K562 (cell line): ENCODE results near the gene USP12. TPM values are rescaled to one million over a fixed set of nuclear protein-coding genes. Genes with fewer than 3 reads are reported as not detected.

Source experiments
- ATAC-seq: fragments of 200-7000 bp; cut with Tn5 transposase; 3 replicates; pipeline ENCODE4 v1.9.1; 2020; ENCODE audit warnings: moderate library complexity
- BruUV-seq: library from RNA; stranded (reverse); fragments of 400-500 nt; replicated peaks from 2 replicates; lab custom pipeline; 2021; lab: Mats Ljungman, UMichigan
- CTCF ChIA-PET: fragments of 300-600 bp; formaldehyde crosslinking; extraction: SDS; loops from one replicate; lab custom pipeline; 2021; ENCODE audit warnings: low intra/inter-chr PET ratio; lab: Yijun Ruan, JAX
- POLR2A ChIA-PET: fragments of 300-600, 350-650 bp; sonication (Branson Sonifier 250); formaldehyde crosslinking; extraction: SDS; loops from one replicate; lab custom pipeline; 2021; ENCODE audit warnings: antibody characterized with exemption, inconsistent platforms; lab: Yijun Ruan, JAX
- DNase-seq, 4 experiments: peaks; one replicate each; pipeline versions ENCODE4 v3.0.0 to v3.0.0-alpha.2; 2011 to 2018; ENCODE audit warnings: low spot score in 3 of 4, mixed read lengths in 3 of 4; ENCODE audit errors: extremely low read depth in 1 of 4
- FAIRE-seq: peaks from 2 replicates; lab custom pipeline; 2011; peaks lifted over from hg19 to GRCh38; lab: Jason Lieb, UNC
- H2AFZ ChIP-seq: 2 replicates; pipeline ENCODE4 v1.6.0; 2011; ENCODE audit warnings: low read depth, low read length, control low read depth, inconsistent platforms
- H3K27ac ChIP-seq: fragments of 200-600 bp; 3 replicates; pipeline ENCODE4 v1.8.0; 2011; ENCODE audit warnings: low read depth, mild to moderate bottlenecking, control low read depth, inconsistent platforms, low read length, moderate library complexity, mixed read lengths; ENCODE audit errors: extremely low read depth
- H3K27me3 ChIP-seq, 2 experiments: fragments of 300-600 bp in 1 of 2; 2 replicates in 1 of 2; 3 replicates in 1 of 2; pipeline versions ENCODE4 v1.6.0 to v1.8.0; 2011; ENCODE audit warnings: inconsistent platforms in 2 of 2, low read length in 2 of 2, mild to moderate bottlenecking in 1 of 2, mixed read lengths in 1 of 2, moderate library complexity in 1 of 2; ENCODE audit not compliant: control insufficient read depth in 2 of 2, insufficient read depth in 2 of 2
- H3K36me3 ChIP-seq: fragments of 300-600 bp; 3 replicates; pipeline ENCODE4 v1.8.0; 2011; ENCODE audit warnings: mild to moderate bottlenecking, low read length, inconsistent platforms; ENCODE audit not compliant: control insufficient read depth, insufficient read depth
- H3K4me1 ChIP-seq, 2 experiments: fragments of 200-600 bp in 1 of 2; replicated peaks in 1 of 2; 2 replicates in 1 of 2; 3 replicates in 1 of 2; pipeline versions ENCODE4 v1.5.1 to v1.8.0; 2011; ENCODE audit warnings: inconsistent platforms in 2 of 2, low read length in 2 of 2, mild to moderate bottlenecking in 1 of 2, mixed read lengths in 1 of 2, moderate library complexity in 1 of 2; ENCODE audit not compliant: control insufficient read depth in 2 of 2, insufficient read depth in 2 of 2
- H3K4me2 ChIP-seq: 2 replicates; pipeline ENCODE4 v1.6.1; 2011; ENCODE audit warnings: low read length, control low read depth, inconsistent platforms, mixed read lengths; ENCODE audit not compliant: insufficient read depth
- H3K4me3 ChIP-seq: fragments of 200-600 bp; sonication (generic), shearing (Covaris generic); 2 replicates; pipeline ENCODE4 v1.5.1; 2016; ENCODE audit warnings: control low read depth, inconsistent platforms
- H3K79me2 ChIP-seq: fragments of 200-600 bp; 3 replicates; pipeline ENCODE4 v1.8.0; 2011; ENCODE audit warnings: low read length, inconsistent platforms; ENCODE audit not compliant: control insufficient read depth, insufficient read depth
- H3K9ac ChIP-seq, 2 experiments: 2 replicates each; pipeline versions ENCODE4 v1.6.0 to v1.6.1; 2011; ENCODE audit warnings: low read depth in 2 of 2, low read length in 2 of 2, control low read depth in 1 of 2, inconsistent platforms in 1 of 2, mild to moderate bottlenecking in 1 of 2, mixed read lengths in 1 of 2; ENCODE audit not compliant: insufficient read depth in 1 of 2
- H3K9me1 ChIP-seq: one replicate; pipeline ENCODE4 v1.6.0; 2011; ENCODE audit warnings: inconsistent platforms, mild to moderate bottlenecking, low read length, moderate library complexity; ENCODE audit not compliant: control insufficient read depth, insufficient read depth
- H3K9me3 ChIP-seq: replicated peaks from 2 replicates; pipeline ENCODE4 v1.5.1; 2011; ENCODE audit warnings: low read depth, low read length, inconsistent platforms; ENCODE audit not compliant: control insufficient read depth, insufficient read depth
- H4K20me1 ChIP-seq: replicated peaks from 2 replicates; pipeline ENCODE4 v1.6.1; 2011; ENCODE audit warnings: low read length, inconsistent platforms, mixed read lengths; ENCODE audit not compliant: control insufficient read depth, insufficient read depth
- FOXA3 ChIP-seq, 2 experiments: fragments of 450-650 bp in 1 of 2; sonication (generic) in 1 of 2; formaldehyde crosslinking; IDR thresholded peaks in 1 of 2; conservative IDR thresholded peaks in 1 of 2; 2 replicates each; pipeline versions ENCODE4 v1.4.0 to v1.8.0; 2020 to 2022; ENCODE audit warnings: mild to moderate bottlenecking in 2 of 2, missing genetic modification reagents in 1 of 2
- GTF2F1 ChIP-seq: IDR thresholded peaks from 2 replicates; pipeline ENCODE4 v1.6.1; 2011; ENCODE audit warnings: low read depth, low read length, improper control_type of control experiment
- KDM1A ChIP-seq, 2 experiments: fragments of 450-650 bp; IDR thresholded peaks; 2 replicates each; pipeline ENCODE4 v1.6.1; 2016; ENCODE audit warnings: mild to moderate bottlenecking in 2 of 2
- NFE2 ChIP-seq: IDR thresholded peaks from 2 replicates; pipeline ENCODE4 v1.6.1; 2014; ENCODE audit warnings: antibody characterized with exemption, low read depth
- NR3C1 ChIP-seq: sonication (generic); formaldehyde crosslinking; IDR thresholded peaks from 2 replicates; pipeline ENCODE4 v1.8.1; 2022; ENCODE audit warnings: missing genetic modification reagents
- PTBP1 ChIP-seq: fragments of 200-400 bp; formaldehyde crosslinking; IDR thresholded peaks from 2 replicates; pipeline ENCODE4 v1.6.1; 2017; ENCODE audit warnings: low read depth, low read length
- RHOXF2B ChIP-seq: fragments of 250-450 bp; sonication (Bioruptor Pico); conservative IDR thresholded peaks from 2 replicates; pipeline ENCODE4 v1.5.1; 2021
- SMAD3 ChIP-seq: fragments of 450-650 bp; formaldehyde crosslinking; conservative IDR thresholded peaks from 2 replicates; pipeline ENCODE4 v1.4.0; 2020; ENCODE audit warnings: mild to moderate bottlenecking
- ZC3H11A ChIP-seq: IDR thresholded peaks from 2 replicates; pipeline ENCODE4 v1.6.1; 2012; ENCODE audit warnings: low read depth, low read length, improper control_type of control experiment
- ZNF217 ChIP-seq: sonication (generic); formaldehyde crosslinking; IDR thresholded peaks from 2 replicates; pipeline ENCODE4 v1.8.0; 2022; ENCODE audit warnings: mild to moderate bottlenecking, missing genetic modification reagents
- ZNF778 ChIP-seq: fragments of 450-650 bp; formaldehyde crosslinking; IDR thresholded peaks from 2 replicates; pipeline ENCODE4 v1.4.0; 2020; ENCODE audit warnings: mild to moderate bottlenecking, moderate library complexity
- WGBS: fragments of 100-300 bp; shearing (Covaris generic); methylation state at CpG from one replicate; pipeline ENCODE4 v1.1.6; 2016; ENCODE audit warnings: low coverage, mixed read lengths; ENCODE audit not compliant: insufficient coverage; ENCODE audit errors: missing lambda C conversion rate; 5-methylcytosine and 5-hydroxymethylcytosine counted together
- in situ Hi-C: fragments of 300-500 bp; cut with MboI; formaldehyde crosslinking; loops from 4 replicates; pipeline ENCODE4 v1.15.0; 2018; ENCODE audit warnings: inconsistent platforms, mixed read lengths
- intact Hi-C: fragments of 100-400 bp; cut with micrococcal nuclease; formaldehyde crosslinking; loops from 2 replicates; pipeline ENCODE4 v1.14.2; 2022
- polyA plus RNA-seq, 8 experiments: library from polyadenylated mRNA; depleted of rRNA in 4 of 8; stranded (reverse) in 5 of 8; unstranded in 3 of 8; fragments of >200 nt; fragmentation: Nextera tagmentation in 2 of 8; fragmentation: Illumina TruSeq in 1 of 8; extraction: Ambion mirVana in 2 of 8; extraction: Trizol in 1 of 8; gene quantifications; 2 replicates each; pipeline versions ENCODE4 v1.2.1 to v1.2.3, GENCODE V29; 2011 to 2014; ENCODE audit warnings: inconsistent platforms in 1 of 8, missing spikeins in 1 of 8
- total RNA-seq, 7 experiments: library from RNA; depleted of rRNA in 6 of 7; stranded (reverse); fragments of >200 nt in 6 of 7; fragmentation: Illumina TruSeq in 2 of 7; extraction: Trizol in 2 of 7; gene quantifications; 2 replicates each; pipeline versions ENCODE4 v1.2.1 to v1.2.3, GENCODE V29; 2011 to 2021; ENCODE audit warnings: low replicate concordance in 1 of 7
- TF ChIP-seq, protein P1 (sequence below), 2 experiments: fragments of 250-450 bp in 1 of 2; fragments of 450-650 bp in 1 of 2; sonication (Bioruptor Pico) in 1 of 2; IDR thresholded peaks; 2 replicates each; pipeline versions ENCODE4 v1.6.1 to v1.8.0; 2016 to 2021; ENCODE audit warnings: mild to moderate bottlenecking in 2 of 2, moderate library complexity in 2 of 2, missing compliant biosample characterization in 1 of 2, missing genetic modification characterization in 1 of 2
- TF ChIP-seq, protein P2 (sequence below): fragments of 450-650 bp; IDR thresholded peaks from 2 replicates; pipeline ENCODE4 v1.7.0; 2016; ENCODE audit warnings: borderline replicate concordance

The USP12 gene
- total and polyA plus RNA-seq, 9 of the 15 experiments (the other 6 are each of a cell fraction or from before 2014, with no cell fraction given): 1.8 to 20.5 (median 13.3) TPM

DNA sequence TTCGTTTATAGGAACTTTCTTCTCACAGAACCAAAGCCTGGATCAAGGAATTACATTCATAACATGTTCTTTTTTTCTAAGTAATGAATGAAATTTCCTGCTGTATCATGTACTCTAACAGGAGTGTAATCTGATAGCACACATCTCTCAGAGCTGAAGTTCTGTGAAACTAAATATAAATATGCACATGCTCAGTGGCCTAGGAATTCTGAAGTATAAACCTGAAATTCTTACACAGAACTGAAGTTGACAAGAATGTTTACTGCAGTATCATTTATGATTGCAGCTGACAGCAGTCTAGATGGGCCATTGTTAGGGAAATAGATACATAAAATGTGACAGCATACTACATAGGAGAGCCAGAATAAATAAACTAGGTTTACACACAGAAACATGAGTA, 54.5 kb downstream of the USP12 start:
- WGBS: 0% methylated on average over 1 of the region's 1 CpG
- Histone ChIP-seq H3K36me3 (peaks cover 17% of the 10 kb centered on the region; the same call in 2 of the 3 replicates), H3K9me3 (peaks cover 3% of the 10 kb centered on the region; the same call in 1 of the 2 replicates), H3K27ac (no peak overlapping the region), H3K9me1 (no peaks in the 10 kb centered on the region), H3K27me3 (no peaks in the 10 kb centered on the region; a peak in 1 of 5 replicates), H3K4me3 (no peak overlapping the region), H3K9ac (no peak overlapping the region), H2AFZ (no peak overlapping the region), H3K79me2 (peaks cover 47% of the 10 kb centered on the region), H3K4me1 (peaks cover 0 to 10% of the 10 kb centered on the region in 2 experiments; a peak in 3 of 5 replicates), H4K20me1 (no peaks in the 10 kb centered on the region), H3K4me2 (no peak overlapping the region; the same call in 1 of the 2 replicates)
- TF ChIP-seq RHOXF2B: no peak
- no peak for TF ChIP-seq KDM1A (IDR thresholded peaks at IDR 0.05)
- peak; percentile 8; the same call in 1 of the 2 replicates for TF ChIP-seq NFE2
- no peak for ATAC-seq
- POLR2A ChIA-PET: no interaction called here
- CTCF ChIA-PET: no interaction called here
- no TSS peak for BruUV-seq
- no peak for FAIRE-seq
- no peak for DNase-seq
- intact Hi-C loops: no loop called here
- in situ Hi-C loops: no loop called here

GRCh38 chr13:27113436-27113835, 58.2 kb downstream of the USP12 start:
- H3K9me3 ChIP-seq: peaks cover 3% of the 10 kb centered on the region; the same call in 1 of the 2 replicates
- POLR2A ChIA-PET: interaction anchor here (2.5 kb wide), 1 partner anchor 12 kb away, joined by 9 read pairs; no protein-coding TSS in a partner anchor
- no peak overlapping the region for H3K4me3 ChIP-seq
- CTCF ChIA-PET: no interaction called here
- H4K20me1 ChIP-seq: no peaks in the 10 kb centered on the region
- no peak overlapping the region for H3K9ac ChIP-seq
- no peaks in the 10 kb centered on the region for H3K27me3 ChIP-seq
- H3K4me2 ChIP-seq: no peak overlapping the region
- BruUV-seq: no TSS peak
- FAIRE-seq (no peak), DNase-seq (no peak), ATAC-seq (no peak)
- intact Hi-C loops: no loop called here
- in situ Hi-C loops: no loop called here
- peaks cover 0 to 6% of the 10 kb centered on the region in 2 experiments; a peak in 2 of 5 replicates for H3K4me1 ChIP-seq
- H2AFZ ChIP-seq: no peak overlapping the region
- peaks cover 17% of the 10 kb centered on the region; the same call in 2 of the 3 replicates for H3K36me3 ChIP-seq
- no peaks in the 10 kb centered on the region for H3K9me1 ChIP-seq
- H3K79me2 ChIP-seq: peaks cover 22% of the 10 kb centered on the region
- H3K27ac ChIP-seq: no peak overlapping the region
- 60% methylated on average over 4 of the region's 4 CpGs for WGBS
- TF ChIP-seq ZNF778 (CRISPR knock-in tag) (no peak), ZC3H11A (no peak), ZNF217 (no peak), SMAD3 (CRISPR knock-in tag) (no peak), PTBP1 (no peak), FOXA3 (CRISPR knock-in tag; conservative IDR thresholded peaks at IDR 0.05 in 1 of 2, IDR thresholded peaks at IDR 0.05 in 1 of 2) (no peak), NR3C1 (CRISPR knock-in tag) (no peak), GTF2F1 (no peak)
- TF ChIP-seq, protein P1, sequence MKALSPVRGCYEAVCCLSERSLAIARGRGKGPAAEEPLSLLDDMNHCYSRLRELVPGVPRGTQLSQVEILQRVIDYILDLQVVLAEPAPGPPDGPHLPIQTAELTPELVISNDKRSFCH (CRISPR knock-in tag; IDR thresholded peaks at IDR 0.05): no peak
- TF ChIP-seq, protein P1 (tag; IDR thresholded peaks at IDR 0.05): no peak
- TF ChIP-seq, protein P2, sequence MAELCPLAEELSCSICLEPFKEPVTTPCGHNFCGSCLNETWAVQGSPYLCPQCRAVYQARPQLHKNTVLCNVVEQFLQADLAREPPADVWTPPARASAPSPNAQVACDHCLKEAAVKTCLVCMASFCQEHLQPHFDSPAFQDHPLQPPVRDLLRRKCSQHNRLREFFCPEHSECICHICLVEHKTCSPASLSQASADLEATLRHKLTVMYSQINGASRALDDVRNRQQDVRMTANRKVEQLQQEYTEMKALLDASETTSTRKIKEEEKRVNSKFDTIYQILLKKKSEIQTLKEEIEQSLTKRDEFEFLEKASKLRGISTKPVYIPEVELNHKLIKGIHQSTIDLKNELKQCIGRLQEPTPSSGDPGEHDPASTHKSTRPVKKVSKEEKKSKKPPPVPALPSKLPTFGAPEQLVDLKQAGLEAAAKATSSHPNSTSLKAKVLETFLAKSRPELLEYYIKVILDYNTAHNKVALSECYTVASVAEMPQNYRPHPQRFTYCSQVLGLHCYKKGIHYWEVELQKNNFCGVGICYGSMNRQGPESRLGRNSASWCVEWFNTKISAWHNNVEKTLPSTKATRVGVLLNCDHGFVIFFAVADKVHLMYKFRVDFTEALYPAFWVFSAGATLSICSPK: no peak
